Amygdala (tissue), 56 donors: ENCODE measurements around the gene EEF1AKMT3.

ENCODE experiments used
- DNase-seq, 56 donors: peaks; one replicate each; lab custom pipeline; 2025; lab: John Stamatoyannopoulos, UW

EEF1AKMT3 gene

GRCh38 chr12:57829025-57829777, 56.8 kb downstream of the EEF1AKMT3 start:
- DNase-seq = no peak

- no peak for DNase-seq
Measured at GRCh38 chr12:57830393-57830792, 58.0 kb downstream of the EEF1AKMT3 start.
